HK-2 (cell line): Measurements from ENCODE around the gene MUC5AC.
"Not testable (repeated sequence)": the region's sequence is repeated elsewhere in the genome, so short reads cannot be mapped to it uniquely, and the experiment has no call there.

Source experiments
- DNase-seq: peaks from one replicate; pipeline ENCODE4 v3.0.0-alpha.2; 2018; ENCODE audit not compliant: unreplicated experiment

Gene MUC5AC

DNA sequence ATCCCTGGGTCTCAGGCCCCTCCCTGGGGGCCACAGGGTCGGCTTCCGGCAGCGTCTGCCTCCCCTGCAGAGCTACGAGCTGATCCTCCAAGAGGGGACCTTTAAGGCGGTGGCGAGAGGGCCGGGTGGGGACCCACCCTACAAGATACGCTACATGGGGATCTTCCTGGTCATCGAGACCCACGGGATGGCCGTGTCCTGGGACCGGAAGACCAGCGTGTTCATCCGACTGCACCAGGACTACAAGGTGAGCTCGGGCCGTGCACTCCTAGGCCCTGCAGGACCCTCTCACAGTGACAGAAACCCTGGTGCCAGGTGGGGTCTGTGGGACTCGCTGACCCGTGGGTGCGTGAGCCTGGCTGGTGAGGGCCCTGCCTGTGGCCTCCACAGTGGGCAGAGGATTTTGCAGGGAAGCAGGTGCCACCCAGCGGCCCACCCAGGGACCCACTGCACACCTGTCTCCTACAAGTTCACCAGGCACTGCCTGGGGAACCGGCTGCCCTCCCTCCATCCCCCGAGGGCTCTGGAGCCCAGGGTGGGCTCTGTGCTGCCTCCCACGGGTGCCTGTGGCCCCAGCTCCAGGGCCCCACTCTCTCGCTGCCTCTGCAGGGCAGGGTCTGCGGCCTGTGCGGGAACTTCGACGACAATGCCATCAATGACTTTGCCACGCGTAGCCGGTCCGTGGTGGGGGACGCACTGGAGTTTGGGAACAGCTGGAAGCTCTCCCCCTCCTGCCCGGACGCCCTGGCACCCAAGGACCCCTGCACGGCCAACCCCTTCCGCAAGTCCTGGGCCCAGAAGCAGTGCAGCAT is 78.8 kb downstream of the MUC5AC start:
- no peak for DNase-seq

DNA sequence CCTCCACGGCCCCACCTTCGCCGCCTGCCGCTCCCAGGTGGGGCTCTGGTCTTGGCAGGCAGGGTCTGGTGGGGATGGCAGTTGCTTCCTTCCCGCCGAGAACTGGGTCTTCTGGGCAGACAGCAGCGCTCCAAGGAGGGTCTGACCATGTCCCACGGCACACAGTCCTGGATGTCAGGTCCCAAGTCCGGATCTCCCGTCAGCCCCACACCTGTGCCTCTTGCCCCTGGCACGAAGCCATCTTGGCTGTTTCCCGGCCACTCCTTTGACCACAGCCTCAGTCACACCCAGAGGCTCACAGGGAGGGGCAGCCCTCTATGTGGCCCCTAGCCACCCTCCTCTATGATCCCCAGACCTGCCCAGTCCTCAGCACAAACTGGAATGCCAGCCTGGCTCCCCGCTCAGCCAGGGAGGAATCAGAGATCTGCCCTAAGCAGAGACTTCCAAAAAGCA is 79.4 kb downstream of the MUC5AC start:
- no peak for DNase-seq

DNA sequence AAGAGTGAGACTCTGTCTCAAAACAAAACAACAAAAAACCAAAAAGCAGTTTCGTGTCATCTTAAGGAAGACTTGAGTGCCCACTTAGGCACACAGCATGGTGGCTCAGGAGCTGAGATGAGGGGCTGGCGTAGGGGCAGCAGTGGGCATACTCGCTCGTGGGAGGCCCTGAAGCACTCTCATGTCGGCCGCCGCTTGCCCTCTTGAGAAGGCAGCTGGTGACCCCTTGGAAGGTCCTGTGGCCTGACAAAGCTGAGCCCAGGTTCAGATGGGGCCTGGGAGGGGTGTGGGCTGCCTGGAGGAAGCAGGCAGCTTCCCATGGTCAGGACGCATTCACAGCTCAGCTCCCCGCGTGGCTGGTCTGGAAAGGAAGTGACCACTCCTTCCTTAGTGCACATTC is 80.1 kb downstream of the MUC5AC start:
- DNase-seq: no peak

DNA sequence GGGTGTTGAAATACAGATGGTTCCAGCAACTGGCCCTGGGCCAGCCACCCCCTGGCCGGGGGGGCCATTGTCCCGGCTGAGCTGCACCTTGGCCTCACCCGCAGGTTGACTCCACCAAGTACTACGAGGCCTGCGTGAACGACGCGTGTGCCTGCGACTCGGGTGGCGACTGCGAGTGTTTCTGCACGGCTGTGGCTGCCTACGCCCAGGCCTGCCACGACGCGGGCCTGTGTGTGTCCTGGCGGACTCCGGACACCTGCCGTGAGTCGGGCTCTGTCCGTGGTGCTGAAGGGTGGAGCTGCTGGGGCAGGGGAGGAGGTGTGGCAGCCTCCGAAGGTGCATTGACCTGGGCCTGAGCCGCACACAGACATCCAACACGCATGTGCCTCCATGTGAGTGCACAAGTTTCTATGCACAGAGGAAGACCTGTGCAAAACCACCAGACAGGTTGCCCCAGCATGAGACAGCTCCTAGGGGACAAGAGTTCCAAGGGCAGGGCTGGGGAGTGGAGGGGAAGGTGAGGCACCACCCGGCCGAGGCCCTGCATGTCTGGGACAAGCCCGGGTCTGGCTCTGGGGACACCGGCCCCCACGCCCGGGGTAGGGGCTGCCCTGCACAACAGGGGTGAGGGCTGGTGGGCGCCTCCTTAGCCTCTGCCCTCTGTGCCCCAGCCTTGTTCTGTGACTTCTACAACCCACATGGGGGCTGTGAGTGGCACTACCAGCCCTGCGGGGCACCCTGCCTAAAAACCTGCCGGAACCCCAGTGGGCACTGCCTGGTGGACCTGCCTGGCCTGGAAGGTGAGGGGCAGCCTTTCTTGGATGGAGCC is 81.2 kb downstream of the MUC5AC start:
- no peak for DNase-seq

DNA sequence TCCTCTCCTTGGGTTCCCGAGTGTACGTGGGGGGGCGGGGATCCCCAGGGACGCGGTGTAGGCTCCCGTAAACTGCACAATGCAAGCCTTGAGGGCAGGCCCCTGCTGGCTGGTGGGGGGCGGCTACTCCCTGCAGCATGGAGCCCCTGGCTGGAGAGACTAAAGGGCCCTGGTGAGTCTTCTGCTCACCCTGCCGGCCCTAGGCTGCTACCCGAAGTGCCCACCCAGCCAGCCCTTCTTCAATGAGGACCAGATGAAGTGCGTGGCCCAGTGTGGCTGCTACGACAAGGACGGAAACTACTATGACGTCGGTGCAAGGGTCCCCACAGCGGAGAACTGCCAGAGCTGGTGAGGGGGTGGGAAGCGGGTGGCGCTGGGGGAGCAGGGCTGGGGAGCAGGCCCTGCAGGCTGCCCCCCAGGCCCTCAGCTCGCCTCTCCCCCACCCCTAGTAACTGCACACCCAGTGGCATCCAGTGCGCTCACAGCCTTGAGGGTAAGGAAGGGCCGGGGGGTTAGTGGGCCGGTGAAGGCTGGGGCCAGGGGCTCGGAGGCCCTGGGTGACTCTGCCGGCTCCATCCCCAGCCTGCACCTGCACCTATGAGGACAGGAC is 81.9 kb downstream of the MUC5AC start:
- no peak for DNase-seq

DNA sequence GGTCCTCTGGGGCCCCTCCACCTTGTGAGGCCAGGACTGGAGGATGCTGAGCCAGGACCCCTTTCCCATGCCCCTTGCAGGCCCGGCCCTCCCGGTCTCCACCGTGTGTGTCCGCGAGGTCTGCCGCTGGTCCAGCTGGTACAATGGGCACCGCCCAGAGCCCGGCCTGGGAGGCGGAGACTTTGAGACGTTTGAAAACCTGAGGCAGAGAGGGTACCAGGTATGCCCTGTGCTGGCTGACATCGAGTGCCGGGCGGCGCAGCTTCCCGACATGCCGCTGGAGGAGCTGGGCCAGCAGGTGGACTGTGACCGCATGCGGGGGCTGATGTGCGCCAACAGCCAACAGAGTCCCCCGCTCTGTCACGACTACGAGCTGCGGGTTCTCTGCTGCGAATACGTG is 83.0 kb downstream of the MUC5AC start:
- DNase-seq: no peak

DNA sequence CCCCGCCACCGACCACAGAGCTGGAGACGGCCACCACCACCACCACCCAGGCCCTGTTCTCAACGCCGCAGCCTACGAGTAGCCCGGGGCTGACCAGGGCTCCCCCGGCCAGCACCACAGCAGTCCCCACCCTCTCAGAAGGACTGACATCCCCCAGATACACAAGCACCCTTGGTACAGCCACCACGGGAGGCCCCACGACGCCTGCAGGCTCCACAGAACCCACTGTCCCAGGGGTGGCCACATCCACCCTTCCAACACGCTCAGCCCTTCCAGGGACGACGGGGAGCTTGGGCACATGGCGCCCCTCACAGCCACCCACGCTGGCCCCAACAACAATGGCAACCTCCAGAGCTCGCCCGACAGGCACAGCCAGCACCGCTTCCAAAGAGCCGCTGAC is 84.0 kb downstream of the MUC5AC start:
- DNase-seq: no peak

DNA sequence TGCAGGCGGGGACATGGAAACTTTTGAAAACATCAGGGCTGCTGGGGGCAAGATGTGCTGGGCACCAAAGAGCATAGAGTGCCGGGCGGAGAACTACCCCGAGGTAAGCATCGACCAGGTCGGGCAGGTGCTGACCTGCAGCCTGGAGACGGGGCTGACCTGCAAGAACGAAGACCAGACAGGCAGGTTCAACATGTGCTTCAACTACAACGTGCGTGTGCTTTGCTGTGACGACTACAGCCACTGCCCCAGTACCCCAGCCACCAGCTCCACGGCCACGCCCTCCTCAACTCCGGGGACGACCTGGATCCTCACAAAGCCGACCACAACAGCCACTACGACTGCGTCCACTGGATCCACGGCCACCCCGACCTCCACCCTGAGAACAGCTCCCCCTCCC is 84.5 kb downstream of the MUC5AC start:
- DNase-seq: no peak

DNA sequence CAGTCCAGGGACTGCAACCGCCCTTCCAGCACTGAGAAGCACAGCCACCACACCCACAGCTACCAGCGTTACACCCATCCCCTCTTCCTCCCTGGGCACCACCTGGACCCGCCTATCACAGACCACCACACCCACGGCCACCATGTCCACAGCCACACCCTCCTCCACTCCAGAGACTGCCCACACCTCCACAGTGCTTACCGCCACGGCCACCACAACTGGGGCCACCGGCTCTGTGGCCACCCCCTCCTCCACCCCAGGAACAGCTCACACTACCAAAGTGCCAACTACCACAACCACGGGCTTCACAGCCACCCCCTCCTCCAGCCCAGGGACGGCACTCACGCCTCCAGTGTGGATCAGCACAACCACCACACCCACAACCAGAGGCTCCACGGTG is 85.0 kb downstream of the MUC5AC start:
- DNase-seq: not testable (repeated sequence)

DNA sequence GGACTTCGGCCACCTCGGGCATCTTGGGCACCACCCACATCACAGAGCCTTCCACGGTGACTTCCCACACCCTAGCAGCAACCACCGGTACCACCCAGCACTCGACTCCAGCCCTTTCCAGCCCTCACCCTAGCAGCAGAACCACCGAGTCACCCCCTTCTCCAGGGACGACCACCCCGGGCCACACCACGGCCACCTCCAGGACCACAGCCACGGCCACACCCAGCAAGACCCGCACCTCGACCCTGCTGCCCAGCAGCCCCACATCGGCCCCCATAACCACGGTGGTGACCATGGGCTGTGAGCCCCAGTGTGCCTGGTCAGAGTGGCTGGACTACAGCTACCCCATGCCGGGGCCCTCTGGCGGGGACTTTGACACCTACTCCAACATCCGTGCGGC is 85.8 kb downstream of the MUC5AC start:
- not testable (repeated sequence) for DNase-seq

DNA sequence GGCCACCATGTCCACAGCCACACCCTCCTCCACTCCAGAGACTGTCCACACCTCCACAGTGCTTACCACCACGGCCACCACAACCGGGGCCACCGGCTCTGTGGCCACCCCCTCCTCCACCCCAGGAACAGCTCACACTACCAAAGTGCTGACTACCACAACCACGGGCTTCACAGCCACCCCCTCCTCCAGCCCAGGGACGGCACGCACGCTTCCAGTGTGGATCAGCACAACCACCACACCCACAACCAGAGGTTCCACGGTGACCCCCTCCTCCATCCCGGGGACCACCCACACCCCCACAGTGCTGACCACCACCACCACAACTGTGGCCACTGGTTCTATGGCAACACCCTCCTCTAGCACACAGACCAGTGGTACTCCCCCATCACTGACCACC is 86.8 kb downstream of the MUC5AC start:
- DNase-seq: not testable (repeated sequence)

DNA sequence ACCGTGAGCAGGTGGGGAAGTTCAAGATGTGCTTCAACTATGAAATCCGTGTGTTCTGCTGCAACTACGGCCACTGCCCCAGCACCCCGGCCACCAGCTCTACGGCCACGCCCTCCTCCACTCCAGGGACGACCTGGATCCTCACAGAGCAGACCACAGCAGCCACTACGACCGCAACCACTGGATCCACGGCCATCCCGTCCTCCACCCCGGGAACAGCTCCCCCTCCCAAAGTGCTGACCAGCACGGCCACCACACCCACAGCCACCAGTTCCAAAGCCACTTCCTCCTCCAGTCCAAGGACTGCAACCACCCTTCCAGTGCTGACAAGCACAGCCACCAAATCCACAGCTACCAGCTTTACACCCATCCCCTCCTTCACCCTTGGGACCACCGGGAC is 88.0 kb downstream of the MUC5AC start:
- not testable (repeated sequence) for DNase-seq

DNA sequence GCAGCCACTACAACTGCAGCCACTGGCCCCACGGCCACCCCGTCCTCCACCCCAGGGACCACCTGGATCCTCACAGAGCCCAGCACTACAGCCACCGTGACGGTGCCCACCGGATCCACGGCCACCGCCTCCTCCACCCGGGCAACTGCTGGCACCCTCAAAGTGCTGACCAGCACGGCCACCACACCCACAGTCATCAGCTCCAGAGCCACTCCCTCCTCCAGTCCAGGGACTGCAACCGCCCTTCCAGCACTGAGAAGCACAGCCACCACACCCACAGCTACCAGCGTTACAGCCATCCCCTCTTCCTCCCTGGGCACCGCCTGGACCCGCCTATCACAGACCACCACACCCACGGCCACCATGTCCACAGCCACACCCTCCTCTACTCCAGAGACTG is 88.5 kb downstream of the MUC5AC start:
- not testable (repeated sequence) for DNase-seq

DNA sequence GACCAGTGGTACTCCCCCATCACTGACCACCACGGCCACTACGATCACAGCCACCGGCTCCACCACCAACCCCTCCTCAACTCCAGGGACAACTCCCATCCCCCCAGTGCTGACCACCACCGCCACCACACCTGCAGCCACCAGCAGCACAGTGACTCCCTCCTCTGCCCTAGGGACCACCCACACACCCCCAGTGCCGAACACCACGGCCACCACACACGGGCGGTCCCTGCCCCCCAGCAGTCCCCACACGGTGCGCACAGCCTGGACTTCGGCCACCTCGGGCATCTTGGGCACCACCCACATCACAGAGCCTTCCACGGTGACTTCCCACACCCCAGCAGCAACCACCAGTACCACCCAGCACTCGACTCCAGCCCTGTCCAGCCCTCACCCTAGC is 89.3 kb downstream of the MUC5AC start:
- not testable (repeated sequence) for DNase-seq

DNA sequence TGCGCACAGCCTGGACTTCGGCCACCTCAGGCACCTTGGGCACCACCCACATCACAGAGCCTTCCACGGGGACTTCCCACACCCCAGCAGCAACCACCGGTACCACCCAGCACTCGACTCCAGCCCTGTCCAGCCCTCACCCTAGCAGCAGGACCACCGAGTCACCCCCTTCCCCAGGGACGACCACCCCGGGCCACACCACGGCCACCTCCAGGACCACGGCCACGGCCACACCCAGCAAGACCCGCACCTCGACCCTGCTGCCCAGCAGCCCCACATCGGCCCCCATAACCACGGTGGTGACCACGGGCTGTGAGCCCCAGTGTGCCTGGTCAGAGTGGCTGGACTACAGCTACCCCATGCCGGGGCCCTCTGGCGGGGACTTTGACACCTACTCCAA is 91.2 kb downstream of the MUC5AC start:
- not testable (repeated sequence) for DNase-seq

DNA sequence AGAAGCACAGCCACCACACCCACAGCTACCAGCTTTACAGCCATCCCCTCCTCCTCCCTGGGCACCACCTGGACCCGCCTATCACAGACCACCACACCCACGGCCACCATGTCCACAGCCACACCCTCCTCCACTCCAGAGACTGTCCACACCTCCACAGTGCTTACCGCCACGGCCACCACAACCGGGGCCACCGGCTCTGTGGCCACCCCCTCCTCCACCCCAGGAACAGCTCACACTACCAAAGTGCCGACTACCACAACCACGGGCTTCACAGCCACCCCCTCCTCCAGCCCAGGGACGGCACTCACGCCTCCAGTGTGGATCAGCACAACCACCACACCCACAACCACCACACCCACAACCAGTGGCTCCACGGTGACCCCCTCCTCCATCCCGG is 92.7 kb downstream of the MUC5AC start:
- not testable (repeated sequence) for DNase-seq
